Hematopoietic multipotent progenitor cell treated with erythropoietin and hydrocortisone succinate and interleukin-3 and kit ligand, for 17 days (in vitro differentiated cells): ENCODE data around the gene FHL3.

Source experiments
- DNase-seq: peaks from one replicate; pipeline ENCODE4 v3.0.0-alpha.2; 2015; ENCODE audit warnings: low spot score

The FHL3 gene

DNA sequence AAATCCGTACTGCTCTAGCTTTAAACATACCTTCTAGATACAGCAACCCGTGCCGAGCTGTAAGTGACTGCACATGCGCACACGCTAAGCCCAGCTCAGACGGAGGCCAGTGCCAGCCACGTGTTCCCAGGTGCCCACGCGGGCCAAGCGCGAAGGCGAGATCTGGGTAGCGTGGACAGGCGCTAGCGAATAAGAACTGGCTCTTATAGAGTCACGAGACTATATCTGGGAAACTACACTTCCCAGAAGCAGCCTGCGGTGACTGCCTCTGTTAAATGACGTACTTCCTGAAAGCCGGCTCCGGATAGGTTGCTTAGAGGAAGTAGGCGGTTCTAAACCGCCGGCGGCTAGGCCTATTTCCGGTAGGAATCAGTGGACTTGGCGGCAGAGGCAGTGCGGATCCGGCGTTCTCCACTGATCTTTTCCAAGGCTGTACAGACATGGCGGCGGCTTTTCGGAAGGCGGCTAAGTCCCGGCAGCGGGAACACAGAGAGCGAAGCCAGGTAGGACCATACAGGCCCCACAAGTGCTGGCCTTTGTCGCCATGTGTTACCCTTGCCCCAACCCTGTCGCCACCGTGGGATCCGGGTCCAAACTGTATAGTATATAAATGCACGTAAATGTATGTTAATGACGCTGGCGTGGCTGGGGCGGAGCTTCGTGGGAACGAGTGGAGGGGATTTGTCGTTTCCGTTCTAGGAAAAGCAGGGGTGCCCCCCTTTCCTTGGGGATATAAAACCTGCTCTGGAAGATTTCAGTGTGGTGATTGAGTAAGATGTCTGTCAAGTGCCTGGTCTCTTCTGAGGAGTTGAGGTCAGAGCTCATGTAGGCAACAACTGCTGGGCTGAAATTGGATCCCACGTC lies 7.3 kb upstream of the FHL3 start, which contains the start of gene UTP11:
Gene UTP11 (plus strand): TSS at position 372 of the 864 bp plus-strand sequence. CDS start 69 bp downstream, at position 441.
- peak; percentile 98 for DNase-seq

DNA sequence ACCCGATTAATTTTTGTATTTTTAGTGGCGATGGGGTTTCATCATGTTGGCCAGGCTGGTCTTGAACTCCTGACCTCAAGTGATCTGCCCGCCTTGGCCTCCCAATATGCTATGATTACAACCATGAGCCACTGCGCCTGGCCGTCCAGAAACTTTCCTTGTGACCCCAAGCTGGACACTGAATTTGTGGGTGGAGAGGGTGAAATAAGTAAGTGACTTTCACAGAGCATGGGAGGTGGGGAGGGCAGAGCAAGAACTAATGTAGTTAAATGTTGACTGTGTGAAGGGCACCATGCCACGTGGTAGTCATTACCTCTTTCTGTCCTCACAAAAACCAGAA lies 4.5 kb upstream of the FHL3 start:
- DNase-seq = no peak

DNA sequence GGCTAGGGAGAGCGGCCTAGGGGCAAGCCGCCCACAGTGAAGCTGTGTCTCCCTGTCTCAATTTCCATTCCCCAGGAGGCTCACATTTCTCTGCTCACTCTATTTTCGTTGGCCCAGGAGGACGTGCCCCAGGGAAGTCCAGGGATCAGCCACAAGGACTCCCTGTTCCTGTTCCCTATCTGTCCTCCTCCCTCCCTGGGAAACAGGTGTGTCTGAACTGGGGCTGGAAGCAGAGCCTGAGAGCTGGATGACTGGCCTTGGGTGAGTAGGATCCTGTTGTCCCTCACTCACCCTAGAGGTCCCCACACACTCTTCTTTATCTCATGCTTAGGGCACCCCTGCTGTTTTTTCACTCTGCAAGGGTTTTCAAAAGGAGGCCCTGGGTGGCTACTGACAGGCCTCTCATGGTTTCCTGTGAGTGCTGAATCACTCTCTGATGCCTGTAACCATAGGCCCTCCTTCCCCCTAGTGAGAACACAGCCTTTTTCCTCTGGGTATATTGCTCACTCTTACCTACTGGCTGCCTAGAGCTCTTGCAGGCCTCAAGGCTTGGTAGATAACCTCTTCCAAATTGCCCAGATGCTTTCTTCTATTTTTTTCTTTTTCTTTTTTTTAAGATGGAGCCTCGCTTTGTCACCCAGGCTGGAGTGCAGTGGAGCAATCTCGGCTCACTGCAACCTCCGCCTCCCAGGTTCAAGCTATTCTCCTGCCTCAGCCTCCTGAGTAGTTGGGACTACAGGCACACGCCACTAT lies 4.0 kb upstream of the FHL3 start:
- DNase-seq = no peak

DNA sequence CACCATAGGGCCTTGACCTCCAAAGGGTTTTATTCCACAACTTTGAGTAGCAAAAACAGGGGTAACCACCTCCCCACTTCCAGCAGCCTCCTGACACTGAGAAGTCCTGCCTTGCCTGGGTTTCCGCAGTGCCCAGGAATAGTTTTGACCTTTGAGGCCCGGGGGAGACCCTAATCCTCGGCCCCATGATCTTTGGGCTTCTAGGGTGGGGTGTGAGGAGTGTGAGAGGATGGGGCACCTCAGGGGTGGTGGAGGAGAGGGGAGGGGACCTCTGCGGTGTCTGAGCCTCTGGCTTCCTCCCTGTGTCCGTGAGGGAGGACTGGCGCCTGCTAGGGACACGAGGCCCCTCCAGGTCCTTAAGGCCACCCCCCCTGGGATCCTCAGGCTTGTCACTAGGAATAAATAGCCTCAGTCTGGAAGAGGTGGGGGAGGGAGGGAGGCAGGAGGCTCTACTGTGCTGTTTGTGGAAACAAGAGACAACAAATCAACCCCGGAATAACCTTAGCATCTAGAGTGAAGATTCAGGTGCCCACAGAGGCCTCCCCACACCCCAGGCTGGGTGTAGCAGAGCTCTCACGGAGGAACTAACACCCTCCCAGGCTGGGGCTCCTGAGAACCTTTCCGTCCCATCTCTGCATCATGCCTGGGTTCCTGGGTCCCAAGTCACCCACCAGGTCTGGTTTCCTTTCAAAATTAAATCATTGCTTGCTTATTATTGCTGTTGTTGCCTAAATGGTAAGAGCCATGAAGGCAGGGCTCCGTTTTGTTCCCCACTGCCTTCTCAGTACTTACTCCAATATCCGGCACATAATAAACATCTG lies 904 bp upstream of the FHL3 start:
- no peak for DNase-seq

DNA sequence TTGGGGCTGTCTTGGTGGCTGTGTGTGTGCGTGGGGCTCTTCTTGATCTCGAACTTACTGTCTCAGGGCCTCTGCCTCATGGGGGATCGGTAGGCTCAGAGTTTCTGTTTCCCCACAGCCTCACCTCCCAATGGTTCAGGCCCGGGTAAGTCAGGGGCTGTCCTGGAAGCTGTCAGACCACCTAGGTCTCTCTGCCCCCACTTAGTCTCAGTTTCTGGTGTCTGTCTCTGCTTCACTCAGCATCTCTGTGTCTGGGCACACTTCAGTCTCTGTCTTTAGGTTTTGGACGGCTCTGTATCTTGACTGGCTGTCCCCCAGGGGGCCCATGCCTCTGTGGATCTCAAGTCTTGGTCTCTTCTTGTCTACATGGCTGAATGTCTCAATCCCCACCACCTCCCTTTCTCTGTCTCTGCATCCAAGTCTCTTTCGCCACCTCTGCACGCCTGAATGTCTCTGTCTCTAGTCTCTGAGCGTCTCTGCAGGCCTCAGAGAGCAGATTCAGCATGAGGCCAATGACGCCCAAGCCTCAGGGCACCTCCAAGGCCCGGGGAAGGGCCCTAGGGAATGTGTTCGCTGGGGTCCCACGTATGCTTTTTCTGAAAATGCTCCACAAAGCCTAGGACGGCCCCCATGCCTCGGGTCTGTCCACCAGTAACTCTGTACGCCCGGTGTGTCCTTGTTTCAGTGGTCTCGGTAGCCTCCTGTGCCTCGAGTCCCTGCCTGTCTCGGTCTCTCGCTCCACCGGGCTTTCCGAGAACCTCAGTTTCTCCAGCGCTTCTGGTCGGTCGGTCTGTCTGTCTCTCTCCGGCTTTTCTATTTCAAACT lies 818 bp downstream of the FHL3 start:
- DNase-seq = no peak

DNA sequence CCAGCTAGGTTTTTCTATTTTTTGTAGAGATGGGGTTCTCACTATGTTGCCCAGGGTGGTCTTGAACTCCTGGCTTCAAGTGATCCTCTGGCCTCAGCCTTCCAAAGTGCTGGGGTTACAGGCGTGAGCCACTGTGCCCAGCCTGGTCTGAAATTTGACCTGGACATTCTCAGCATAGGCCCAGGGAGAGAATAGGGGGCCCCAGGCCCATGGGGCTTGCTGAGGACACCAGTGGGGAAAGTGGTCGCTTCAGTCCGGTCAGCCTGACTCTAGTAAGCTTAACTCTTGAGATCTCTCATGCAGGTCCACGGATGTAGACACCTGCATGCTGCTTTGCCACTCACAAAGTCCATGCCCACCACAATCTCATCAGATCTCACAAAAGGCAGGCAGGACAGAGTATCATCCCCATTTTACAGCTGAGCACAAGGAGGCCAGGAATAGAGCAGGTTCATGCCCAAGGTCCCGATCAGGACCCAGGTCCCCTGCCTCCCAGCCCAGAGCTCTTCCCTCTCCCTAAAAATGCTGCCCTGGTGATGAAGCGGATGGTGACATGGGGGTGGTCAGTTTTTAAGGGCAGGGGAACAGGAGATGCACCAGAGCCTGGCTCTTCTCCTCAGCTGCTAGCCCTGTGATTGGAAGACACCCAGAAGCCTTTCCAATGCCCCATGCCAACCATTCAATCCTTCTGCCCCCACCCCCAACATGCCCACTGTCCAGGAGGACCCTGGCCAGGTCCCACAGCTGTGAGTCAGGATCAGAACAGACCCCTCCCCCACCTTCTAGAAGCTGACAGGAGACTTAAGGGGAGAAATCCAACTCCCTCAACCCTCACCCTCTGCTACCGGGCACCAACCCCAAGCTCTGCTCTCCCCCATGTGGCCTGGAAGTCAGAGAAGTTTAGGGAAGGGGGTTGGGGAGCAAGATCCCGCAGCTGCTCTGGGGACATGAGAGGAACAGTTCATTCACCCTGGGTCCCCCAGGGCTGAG lies 1.8 kb downstream of the FHL3 start:
- DNase-seq = no peak

DNA sequence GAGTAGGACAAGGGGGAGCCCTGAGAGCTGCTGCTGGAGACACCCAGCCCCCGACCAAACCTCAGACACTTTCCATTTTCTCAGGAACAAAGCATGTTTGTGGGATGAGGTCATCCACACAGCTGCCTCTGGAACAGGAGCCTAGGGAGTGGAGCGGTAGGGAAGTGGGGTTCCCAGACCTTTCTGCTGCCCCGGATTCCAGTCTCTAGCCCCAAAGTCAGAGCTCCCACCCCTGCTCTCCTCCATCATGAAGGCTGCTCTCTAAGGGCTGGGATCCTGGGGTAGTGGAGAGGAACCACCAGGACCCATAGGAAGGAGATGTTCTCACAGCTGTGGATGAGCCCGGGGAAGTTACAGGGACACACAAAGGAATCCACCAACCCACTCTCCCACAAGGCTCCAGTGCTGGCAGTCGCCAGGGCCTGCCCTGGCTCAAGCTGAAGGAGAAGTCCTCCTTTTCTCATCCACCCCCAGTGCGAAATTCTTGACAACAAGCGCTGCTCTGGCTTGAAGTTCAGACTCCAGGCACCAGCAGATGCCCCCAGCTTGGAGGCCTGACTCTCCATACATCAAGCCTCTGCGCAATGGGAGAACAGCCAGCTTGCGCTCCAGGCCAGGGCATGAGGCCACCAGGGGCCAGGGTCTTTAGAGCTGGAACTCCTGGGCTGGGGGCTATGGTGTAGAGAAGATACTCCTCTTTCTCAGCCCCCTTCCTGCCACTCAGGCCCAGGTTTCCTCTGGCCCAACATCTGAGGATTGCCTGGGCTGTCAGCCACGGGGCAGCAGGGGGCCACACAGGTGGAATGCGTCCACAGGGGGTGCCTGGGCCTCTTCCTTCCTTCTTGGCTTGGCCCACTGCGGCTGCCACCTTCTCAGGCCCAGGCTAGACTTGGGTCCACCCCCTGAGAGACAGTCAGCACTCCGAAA lies 4.5 kb downstream of the FHL3 start:
- DNase-seq = no peak

DNA sequence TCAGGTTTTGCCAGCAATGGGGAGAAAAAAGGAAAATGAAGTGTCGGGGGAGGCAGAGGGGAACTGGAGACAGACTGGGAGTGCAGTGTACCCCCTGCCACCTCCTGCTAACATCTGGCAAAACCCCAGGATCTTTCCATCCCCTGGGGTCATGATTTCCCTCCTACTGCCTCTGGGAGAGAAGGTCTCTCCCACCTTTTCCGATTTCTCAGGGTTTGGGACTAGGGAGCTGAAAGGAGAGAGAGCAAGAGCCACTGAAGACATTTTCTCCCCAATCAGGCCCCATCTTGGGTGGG lies 5.1 kb downstream of the FHL3 start:
- DNase-seq = no peak

DNA sequence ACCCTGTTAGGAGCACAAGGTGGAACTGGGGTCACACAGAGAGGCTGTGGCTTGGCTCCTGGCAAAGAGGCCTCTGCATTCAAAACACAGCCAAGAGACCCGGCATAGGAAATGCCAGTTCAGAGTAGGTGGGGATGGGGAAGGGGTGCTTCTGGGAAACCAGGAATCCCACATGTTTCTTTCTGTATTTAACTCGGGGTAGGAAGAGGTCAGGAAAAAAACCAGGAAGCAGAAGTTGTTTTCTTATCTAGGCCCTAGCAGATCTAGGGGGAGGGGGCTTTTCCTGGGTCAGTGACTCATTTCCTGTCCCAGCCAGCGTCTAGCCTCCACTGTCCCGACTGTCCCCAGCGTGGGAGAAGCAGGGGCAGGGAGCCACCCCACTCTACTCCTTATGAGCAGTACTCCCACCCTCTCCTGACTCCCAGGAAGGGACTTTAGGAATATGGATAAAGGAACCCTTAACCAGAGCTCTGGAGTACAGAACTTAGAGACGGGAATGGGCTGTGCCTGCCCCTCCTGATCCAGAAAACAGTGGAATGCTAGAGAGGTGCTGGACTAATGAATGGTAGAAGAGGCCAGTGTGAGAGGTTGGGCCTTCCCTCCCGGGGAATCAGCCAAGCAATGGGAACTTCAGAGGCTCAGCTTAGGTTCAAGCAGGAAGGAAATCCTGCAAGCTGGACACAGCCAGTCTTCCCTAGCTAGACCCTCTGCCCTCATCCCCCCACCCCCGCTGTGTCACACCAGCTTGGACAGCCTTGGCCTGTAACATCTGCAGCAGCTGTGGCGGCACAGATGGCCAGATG lies 5.7 kb downstream of the FHL3 start:
- no peak for DNase-seq

DNA sequence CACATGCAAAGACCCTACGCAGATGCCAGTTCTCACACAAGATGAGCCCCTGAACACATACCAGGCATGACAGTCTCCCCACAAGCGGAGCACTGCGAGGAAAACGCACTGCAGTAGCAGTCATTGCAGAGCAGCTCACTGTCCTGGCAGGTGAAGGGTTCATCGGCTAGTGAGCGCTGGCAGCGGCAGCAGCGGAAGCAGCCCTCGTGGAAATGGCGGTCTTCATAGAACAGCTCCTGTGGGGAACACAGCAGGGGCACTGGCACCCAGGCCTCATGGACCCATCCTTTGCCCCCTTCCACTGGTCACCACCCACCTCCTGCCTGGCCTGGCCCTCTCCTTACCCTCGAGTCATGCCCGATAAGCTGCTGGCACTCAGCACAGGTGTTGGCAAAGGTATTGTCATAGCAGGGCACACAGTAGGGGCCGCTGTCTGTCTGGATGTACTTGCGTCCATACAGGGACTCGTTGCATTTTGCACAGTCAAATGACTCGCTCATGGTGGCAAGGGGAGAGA lies 6.3 kb downstream of the FHL3 start:
- DNase-seq = no peak

DNA sequence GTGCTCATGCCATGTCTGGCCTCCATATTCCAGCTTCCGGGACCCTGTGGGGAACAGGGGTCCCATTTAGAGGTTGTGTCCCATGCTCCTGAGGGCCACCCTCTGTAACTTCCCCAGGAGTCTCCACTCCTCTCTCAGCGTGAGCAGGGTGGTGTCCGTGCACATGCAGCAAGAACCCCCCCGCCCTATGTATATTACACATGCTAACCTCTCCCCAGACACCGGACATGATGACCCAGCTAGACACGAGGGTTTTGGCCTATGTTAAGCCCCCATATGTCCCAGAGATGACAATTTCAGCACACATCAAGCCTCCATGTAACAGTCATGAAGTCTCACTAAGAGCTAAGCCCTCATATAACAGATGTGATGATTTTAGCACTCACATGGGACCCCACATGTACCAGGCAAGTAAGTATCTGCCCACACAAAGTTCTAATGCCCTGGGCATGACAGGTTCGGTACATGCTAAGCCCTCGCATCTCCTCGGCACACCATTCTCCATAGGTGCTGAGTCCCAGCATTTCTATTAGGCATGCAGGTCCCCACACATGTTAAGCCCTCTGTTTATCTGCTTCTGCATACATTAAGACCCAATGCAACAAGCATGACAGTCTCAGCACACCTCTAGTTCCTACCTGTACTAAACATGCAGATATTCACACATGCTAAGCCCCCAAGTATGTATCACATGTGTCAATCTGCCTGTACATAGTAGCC lies 7.1 kb downstream of the FHL3 start:
- DNase-seq = no peak

DNA sequence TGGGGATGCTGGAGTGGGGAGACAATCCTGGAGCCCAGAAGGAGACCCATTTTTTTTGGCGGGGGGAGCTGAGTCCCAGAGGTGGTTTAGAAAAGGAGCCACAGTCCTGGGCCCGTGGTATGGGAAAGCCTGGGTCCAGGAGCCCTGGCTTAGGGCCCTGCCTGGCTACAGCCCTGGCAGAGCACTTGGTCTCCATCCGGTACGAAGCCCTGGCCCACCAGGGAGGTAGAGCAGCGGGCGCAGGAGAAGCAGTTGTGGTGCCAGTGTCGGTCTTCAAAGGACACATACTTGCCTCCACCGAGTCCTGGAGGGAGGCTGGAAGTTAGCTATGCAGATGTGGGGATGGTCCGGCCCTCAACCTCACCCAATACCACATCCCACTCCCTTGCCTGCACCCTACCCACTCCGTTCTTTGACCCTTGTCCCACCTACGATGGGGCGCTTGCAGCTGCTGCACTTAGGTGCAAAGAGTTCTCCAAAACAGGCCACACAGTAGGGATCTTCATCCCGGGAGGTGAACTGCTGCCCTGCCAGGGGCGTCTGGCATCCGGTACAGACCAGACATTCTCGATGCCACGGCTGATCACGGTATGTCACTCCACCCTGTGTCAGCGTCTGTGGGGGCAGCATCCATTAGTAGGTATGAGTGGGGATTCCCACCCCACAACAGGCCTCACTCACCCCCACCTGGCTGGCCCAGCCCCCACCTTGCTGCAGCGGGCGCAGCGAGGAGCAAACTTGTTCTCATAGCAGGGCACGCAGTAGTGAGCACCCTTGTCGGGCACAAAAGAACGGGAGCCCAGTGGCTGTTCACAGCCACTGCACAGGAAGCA lies 7.8 kb downstream of the FHL3 start:
- DNase-seq = no peak

DNA sequence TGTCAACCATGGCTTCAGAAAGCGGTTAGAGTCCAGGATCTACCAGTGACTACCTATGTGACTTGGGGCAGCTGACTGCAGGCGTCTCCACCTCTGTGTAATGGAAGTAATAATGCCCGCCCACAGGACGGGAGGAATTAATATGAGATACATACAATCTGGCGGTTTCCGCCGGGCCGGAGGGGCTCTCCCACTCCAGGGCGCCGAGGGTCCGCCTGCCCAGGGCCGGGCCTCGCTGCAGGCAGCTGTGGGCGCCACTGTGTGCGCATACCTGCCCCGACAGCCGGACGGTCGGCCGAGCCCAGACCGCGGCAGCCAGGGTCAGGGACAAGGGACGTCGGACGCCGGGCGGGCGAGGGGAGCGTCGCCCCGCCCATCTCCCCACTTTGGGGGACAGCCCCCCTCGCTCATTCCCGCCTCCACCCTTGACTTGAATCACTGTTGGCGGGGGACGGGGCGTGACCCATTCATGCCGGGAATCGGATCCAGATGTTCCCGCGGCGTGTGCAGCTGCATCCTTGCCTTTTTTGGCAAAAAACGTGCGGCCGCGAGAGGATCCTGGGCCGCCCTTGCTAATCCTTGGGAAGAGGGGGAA lies 9.5 kb downstream of the FHL3 start:
- no peak for DNase-seq

DNA sequence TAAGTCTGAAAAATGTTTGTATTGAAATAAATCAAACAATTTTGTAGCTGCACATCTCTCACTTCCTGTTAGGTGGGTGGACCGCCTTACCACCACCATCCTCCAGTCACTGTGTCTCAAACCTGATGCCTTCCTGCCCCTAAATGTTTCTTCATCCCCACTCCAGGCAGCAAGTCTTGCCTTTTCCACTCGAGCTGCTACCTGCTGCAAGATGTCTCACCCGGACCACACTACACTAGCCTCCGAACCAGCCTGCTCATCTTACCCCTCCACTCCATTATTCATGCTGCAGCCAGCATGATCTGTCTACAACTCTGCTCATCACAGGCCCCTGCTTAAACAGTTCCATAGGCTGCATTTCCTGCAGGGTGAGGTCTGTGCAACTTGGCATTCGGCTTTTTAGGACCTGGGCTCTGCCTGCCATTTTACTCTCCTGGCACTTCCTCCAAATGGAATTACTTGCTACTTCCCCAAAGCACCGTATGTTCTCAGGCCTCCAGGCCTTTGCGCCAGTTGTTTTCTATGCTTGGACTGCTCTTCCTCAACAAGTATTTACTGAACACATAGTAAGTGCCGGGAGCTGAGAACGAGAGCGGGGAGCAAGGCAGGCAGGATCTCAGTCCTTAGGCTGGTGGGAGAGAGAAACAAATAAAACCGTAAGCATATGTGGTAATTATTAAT lies 10.3 kb downstream of the FHL3 start:
- DNase-seq = no peak

DNA sequence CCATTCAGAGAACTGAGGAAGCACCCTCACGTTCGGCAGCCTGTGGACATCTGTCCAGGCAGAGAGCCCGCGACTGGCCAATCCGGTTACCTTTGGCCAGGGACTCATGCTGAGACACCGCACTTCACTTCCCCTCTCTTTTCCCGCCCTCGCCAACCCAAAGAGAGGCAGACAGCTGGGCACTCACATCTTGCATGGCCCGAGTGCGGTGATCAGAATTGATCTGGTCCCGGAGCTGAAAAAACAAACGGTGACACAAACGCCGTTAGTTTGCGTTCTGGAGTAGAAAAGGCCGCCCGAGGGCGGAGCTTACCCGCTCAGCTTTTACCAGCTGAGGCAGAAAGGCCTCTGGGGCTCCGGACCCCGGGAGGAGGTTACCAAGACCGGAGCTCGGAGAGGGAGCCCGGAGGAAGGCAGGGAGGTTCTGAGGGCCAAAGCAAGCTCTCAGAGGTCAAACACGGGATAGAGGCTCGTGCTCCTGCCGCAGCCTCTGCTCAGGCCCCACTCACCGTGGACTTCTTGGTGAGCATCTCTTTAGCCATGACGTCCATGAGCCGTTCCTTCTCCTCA lies 15.9 kb downstream of the FHL3 start:
- no peak for DNase-seq

DNA sequence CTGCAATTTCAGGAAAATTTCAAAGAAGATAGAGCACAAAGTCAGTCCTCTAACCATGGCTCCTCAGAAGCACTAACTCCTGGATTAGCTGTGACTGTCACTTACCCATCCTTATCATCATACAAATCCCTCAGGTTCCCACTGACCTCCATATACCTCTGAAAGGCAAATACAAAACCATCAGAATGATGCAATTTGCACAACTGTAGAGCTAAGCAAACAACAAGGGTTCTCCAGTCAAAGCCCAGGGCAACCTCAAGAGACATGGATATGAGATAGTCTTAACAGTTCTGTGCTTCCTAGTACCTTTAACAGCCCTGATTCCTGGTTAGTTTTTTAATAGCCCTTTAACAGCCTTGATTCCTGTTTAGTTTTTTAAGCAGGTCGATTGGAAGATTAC lies 17.6 kb downstream of the FHL3 start:
- DNase-seq = no peak
